GM19372 (cell line): ENCODE measurements around the gene LCNL1.

Source experiments
- ATAC-seq: cut with Tn5 transposase; IDR thresholded peaks from one replicate; pipeline ENCODE4 v1.9.1; 2021; ENCODE audit warnings: mild to moderate bottlenecking, low read depth, moderate library complexity; ENCODE audit not compliant: unreplicated experiment

The LCNL1 gene

GRCh38 chr9:136982232-136983051 lies at the start of gene LCNL1:
TSS of gene LCNL1 (plus strand) at chr9:136982993. CDS start at chr9:136983587, 594 bp downstream.
- ATAC-seq, result no peak

GRCh38 chr9:136934277-136934676 lies 48.5 kb upstream of the LCNL1 start:
- ATAC-seq, result no peak

DNA sequence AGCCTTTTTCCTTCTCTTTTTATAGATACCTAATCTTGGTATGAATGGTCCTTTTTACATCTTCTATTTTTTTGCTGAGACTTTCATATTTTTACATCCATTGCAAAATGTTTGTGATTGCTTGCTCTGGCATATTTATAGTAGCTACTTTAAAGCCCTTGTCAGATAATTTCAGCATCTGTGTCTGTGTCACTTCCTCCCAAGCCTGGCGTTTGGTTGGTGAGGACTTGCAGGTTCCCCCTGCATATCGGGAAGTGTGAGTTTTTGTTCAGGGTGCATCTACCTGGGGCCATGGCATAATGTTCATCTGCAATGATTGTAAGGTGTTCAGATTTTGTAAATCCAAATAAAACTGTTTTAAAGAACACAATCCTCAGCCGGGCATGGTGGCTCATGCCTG lies 47.1 kb upstream of the LCNL1 start:
- no peak for ATAC-seq

DNA sequence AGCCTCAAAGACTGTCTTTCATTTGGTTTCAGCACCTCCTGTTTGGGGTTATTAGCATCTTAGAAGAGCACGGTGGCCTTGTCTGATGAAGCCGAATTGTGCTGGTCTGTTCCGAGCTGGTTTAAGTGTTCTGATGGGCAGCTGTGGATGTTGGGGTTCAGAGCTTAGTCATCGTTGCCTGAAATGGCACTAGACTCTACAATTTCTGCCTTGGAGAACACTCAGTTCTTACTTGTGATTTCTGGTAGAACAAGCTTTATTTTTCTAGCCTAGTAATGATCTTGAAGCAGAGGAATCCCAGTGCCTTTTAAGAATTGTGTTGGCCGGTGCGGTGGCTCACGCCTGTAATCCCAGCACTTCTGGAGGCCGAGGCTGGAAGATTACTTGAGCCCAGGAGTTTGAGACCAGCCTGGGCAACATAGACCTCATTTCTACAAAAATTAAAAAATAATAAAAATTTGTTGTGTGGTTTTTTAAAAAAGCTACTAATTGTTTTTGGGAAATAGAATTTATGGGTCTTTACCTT lies 46.1 kb upstream of the LCNL1 start:
- no peak for ATAC-seq

- ATAC-seq, result no peak
Measured at GRCh38 chr9:136937186-136938001, 45.4 kb upstream of the LCNL1 start.

- no peak for ATAC-seq
Measured at GRCh38 chr9:136939431-136939995, 43.3 kb upstream of the LCNL1 start.

- ATAC-seq, result no peak
Measured at GRCh38 chr9:136939996-136940525, 42.7 kb upstream of the LCNL1 start.

DNA sequence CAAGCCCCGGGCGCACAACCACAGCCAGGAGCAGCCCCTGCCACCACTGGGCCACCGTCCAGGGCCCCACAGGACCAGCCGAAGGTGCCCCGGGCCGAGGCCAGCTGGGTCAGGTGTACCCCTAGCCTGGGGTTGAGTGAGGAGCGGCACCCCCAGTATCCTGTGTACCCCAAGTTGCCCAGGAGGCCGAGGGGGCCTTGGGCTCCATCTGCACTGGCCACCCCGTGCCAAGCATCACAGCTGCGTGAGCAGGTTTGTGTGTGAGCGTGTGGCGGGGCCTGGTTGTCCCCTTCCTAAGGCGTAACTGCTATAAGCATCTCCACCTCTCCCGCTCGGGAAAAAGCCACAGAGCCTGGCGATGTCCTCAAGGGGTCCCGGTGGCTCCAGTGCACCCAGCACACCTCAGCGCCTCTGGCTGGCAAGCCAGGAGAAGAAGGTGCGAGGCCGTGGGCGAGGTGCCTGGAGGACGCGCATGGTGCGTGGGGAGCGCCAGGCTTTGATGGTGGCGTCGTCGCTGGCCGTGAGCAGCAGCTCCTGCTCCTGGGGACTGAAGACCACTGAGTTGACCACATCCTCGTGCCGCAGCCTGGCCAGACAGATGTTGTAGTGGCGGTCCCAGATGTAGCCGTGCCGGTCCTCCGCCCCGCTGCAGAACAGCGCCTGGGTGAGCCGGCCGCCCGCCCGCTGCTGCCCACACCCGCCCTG lies 42.1 kb upstream of the LCNL1 start:
- no peak for ATAC-seq

DNA sequence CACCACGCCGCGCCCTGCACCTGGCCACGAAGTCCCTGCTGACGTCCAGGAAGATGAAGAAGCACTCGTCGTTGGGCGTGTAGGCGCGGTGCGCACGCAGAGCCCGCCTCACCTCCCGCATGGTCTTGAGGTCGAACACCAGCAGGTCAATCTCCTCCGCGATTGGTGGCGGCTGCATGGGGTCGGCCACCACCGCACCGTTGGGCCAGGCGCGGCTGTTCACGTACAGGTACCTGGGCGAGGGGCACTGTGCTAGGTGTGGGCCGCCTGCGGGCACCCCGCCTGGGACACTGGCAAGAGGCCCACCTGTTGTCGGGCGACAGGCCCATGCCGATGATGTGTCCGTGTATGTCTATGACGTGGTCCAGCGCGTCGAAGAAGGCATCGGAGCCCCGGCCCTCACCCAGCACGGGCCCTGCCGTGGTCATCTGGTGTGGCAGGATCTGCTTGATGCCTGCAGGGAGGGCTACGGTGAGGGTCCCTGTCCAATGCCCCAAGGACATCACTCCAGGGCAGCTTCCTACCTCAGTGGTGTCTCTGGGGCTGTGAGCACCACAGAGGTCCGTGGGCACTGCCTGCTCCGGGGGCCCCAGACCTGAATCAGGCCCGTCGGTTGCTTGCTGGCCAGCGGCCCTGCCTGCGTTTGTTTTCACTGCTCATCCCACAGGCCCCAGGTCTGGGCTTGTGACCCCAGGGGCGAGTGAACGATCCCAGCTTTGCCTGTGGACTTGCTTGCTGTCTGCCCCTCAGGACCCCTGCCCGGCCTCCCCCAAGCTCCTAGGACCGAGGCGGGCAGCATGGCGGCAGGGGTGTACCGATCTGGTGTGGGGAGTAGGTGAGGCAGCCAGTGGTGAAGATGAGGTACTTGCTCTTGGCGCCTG lies 41.3 kb upstream of the LCNL1 start:
- no peak for ATAC-seq

DNA sequence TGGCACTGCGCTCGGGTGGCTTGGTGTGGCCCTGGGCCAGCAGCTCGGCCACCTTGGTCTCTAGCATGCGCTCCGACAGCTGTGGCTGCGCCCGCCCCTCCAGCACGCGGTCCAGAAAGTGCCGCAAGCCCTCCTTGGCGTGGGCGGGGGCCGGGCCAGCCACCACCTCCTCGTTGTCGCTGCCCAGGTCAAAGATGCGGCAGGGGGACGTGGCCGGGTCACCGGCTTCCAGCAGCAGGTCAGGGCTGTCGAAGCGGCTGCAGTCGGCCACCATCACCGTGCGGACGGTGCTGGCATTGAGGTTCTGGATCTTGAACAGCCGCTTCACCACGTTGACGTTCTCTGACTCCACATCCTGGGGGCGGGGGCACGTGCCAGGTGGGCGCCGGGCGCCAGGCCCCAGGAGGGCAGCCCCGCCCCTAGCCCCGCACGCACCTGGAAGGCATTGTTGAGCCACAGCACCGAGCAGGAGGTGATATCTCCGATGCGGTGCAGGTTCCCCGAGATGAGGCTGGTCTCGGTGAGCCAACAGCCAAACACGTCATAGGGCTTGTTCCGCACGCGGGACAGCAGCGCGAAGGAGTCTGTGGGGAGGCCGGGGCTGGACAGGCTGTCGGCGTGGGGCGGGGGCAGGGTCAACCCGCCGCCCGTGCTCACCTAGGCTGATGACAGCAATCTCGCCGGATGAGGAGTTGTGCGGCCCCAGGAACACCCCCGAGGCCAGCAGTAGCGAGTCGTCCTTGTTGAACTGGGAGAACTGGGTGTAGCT lies 40.5 kb upstream of the LCNL1 start:
- ATAC-seq, result no peak

DNA sequence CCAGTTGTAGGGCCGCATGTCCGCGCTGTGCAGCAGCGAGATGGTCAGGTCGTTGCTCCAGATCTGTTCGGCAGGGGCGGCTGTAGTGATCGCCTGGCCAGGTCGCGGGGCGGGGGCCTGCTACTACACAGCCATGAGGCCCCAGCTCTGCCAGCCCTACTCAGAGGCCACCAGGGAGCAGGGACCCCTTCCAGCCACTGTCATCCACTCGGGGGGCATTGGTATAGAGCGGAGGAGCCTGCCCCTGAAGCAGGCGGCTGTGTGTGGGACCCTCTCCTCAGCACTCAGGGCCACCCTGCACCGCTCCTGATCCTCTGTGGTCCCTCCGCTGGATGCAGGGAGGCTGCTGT lies 39.9 kb upstream of the LCNL1 start:
- ATAC-seq, result no peak

DNA sequence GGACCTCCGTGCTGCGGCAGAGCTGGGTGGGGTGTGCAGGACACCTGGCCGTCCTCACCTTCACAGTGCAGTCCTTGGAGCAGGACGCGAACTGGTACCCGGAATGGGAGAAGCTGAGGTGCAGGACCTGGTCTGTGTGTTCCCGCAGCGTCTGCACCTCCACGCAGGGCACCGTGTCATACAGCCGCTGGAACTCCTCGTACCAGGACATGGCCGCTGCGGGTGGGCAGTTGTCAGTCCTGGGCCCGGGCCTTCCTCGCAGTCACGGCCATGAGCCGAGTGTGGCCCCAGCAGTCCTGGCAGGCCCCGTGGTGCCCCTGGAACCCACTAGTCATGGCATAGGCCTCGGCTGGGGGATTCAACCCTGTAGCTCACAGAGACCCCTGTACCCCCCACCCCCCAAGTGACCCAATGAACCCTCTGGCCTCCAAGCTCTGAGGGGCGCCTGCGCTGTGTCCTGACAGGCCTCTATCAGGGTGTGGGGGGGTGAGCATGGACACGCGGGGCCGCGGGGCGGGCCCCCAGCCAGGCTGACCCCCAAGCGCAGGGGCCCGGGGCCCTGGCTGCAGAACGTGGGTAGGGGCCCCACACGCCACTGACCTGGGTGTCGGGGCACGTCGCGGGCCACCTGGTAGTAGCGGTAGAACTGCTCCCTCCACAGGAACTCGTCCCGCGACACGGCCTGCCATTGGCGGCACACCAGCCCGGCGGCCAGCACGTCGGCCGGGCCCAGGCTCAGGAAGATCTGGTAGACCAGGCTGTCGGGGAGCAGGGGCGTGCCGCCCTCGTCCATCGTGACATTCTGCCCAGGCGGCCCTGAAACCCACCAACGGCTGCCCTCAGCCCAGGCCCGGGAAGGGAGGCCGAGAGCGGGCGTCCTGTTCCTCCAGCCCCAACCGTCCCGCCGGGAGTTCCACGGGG lies 39.2 kb upstream of the LCNL1 start:
- ATAC-seq, result no peak

DNA sequence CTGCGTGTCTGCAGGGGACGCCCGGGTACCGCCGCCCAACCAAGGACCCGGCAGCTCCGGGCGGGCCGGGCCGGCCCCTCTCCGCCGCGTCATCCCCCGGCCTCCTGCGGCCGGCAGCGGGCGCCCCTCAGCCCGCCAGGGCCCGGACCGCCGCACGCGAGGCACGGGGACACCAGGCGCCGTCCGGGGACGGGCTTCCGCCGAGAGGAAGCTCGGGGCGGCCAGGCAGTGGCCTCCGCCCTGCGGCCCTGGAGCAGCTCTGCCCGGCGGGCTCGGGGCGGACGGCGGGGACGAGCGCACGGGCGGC lies 38.6 kb upstream of the LCNL1 start:
- peak; percentile 38 for ATAC-seq

DNA sequence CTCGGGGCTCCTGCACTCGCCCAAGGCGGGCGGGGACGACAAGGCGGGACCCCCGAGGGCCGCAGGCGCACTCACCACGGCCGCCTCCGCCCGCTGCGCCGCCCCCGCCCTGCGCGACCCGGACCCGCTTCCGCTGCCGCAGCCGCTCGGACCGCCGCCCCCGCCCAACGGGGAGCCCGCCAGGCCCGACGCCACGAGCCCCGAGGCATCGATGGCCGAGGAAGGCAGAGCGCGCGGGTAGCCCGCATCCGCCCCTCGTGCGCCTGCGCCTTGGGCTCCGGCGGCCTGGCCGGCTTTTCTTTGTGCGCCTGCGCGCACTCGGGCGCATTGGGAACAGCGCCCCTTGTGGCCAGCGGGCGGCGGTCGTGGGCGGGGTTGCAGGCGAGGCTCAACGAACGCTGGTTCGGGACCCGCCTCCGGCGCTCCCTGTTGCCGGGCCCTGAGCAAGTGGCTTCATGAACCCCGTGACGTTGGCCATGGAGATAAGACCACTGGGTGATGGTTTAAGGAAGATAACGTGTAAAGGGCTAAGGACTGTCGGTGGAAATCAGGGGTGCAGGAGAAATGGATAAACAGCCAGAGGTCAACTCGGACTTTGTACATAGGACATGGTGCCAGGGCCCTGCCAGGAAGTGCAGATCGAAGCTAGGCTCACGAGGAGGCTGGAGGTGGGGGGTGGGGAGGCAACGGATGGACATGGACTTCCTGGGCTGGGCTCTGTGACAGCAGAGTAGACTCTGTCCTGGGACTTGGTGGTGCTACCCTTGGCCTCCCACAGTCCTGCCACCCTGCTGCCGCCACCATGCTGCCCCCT lies 38.1 kb upstream of the LCNL1 start, which contains the start of the genes C8G and FBXW5:
TSS of gene C8G (plus strand) at position 725 of the 814 bp plus-strand sequence. CDS start at position 803, 78 bp downstream.
TSS of gene FBXW5 (minus strand) at position 220 of the 814 bp plus-strand sequence. CDS start 655 bp downstream, outside the sequence.
- peak; percentile 90 for ATAC-seq

GRCh38 chr9:136945333-136946227 lies 37.2 kb upstream of the LCNL1 start:
- ATAC-seq, result no peak
